H9 (cell line): ENCODE data around the gene PATL2. TPM values are rescaled to one million over a fixed set of nuclear protein-coding genes. Genes with fewer than 3 reads are reported as not detected.
"Not testable (repeated sequence)": the region's sequence is repeated elsewhere in the genome, so short reads cannot be mapped to it uniquely, and the experiment has no call there.

Experiments
- DNase-seq: peaks from one replicate; pipeline ENCODE4 v3.0.0-alpha.2; 2017
- H2AFZ ChIP-seq: one replicate; pipeline ENCODE4 v1.6.1; 2013; ENCODE audit warnings: mild to moderate bottlenecking, low read length, control low read depth, moderate library complexity
- H2AK5ac ChIP-seq: 2 replicates; pipeline ENCODE4 v1.6.1; 2013; ENCODE audit warnings: low read length, control low read depth, mixed read lengths; ENCODE audit not compliant: insufficient read length
- H2BK120ac ChIP-seq: one replicate; pipeline ENCODE4 v1.6.1; 2013; ENCODE audit warnings: low read depth, mild to moderate bottlenecking, low read length, control low read depth, inconsistent platforms; ENCODE audit not compliant: poor library complexity, severe bottlenecking
- H2BK12ac ChIP-seq: 2 replicates; pipeline ENCODE4 v1.6.1; 2013; ENCODE audit warnings: low read length, control low read depth, mixed read lengths, low read depth; ENCODE audit not compliant: insufficient read length
- H2BK15ac ChIP-seq: 2 replicates; pipeline ENCODE4 v1.6.1; 2013; ENCODE audit warnings: low read depth, low read length, control low read depth
- H2BK20ac ChIP-seq: one replicate; pipeline ENCODE4 v1.6.1; 2013; ENCODE audit warnings: low read depth, mild to moderate bottlenecking, low read length, control low read depth, inconsistent platforms; ENCODE audit not compliant: poor library complexity, severe bottlenecking
- H2BK5ac ChIP-seq: 2 replicates; pipeline ENCODE4 v1.6.1; 2013; ENCODE audit warnings: low read length, control low read depth, mixed read lengths; ENCODE audit not compliant: insufficient read length
- H3K14ac ChIP-seq: 2 replicates; pipeline ENCODE4 v1.6.1; 2013; ENCODE audit warnings: low read length, control low read depth; ENCODE audit not compliant: insufficient read depth
- H3K18ac ChIP-seq: 2 replicates; pipeline ENCODE4 v1.6.1; 2013; ENCODE audit warnings: low read depth, mild to moderate bottlenecking, mixed read lengths, low read length, control low read depth; ENCODE audit not compliant: insufficient read length
- H3K23ac ChIP-seq: 2 replicates; pipeline ENCODE4 v1.6.1; 2013; ENCODE audit warnings: low read length, control low read depth, mixed read lengths, low read depth; ENCODE audit not compliant: insufficient read length
- H3K23me2 ChIP-seq: 2 replicates; pipeline ENCODE4 v1.6.1; 2013; ENCODE audit warnings: low read depth, mild to moderate bottlenecking, mixed read lengths, low read length, control low read depth; ENCODE audit not compliant: insufficient read length, poor library complexity, severe bottlenecking
- H3K27ac ChIP-seq: 2 replicates; pipeline ENCODE4 v1.5.1; 2013; ENCODE audit warnings: low read length, control low read depth, mixed read lengths, low read depth; ENCODE audit not compliant: insufficient read length
- H3K27me3 ChIP-seq: 2 replicates; pipeline ENCODE4 v1.6.1; 2013; ENCODE audit warnings: low read length, control low read depth, inconsistent platforms; ENCODE audit not compliant: insufficient read depth
- H3K4ac ChIP-seq: 2 replicates; pipeline ENCODE4 v1.6.1; 2013; ENCODE audit warnings: low read depth, mild to moderate bottlenecking, control low read depth, inconsistent platforms, low read length, moderate library complexity
- H3K4me1 ChIP-seq: 2 replicates; pipeline ENCODE4 v1.6.1; 2013; ENCODE audit warnings: low read length, control low read depth, inconsistent platforms; ENCODE audit not compliant: insufficient read depth
- H3K4me2 ChIP-seq: 2 replicates; pipeline ENCODE4 v1.6.1; 2013; ENCODE audit warnings: low read length, control low read depth, mixed read lengths; ENCODE audit not compliant: insufficient read length, insufficient read depth
- H3K56ac ChIP-seq: 2 replicates; pipeline ENCODE4 v1.6.1; 2013; ENCODE audit warnings: low read depth, mild to moderate bottlenecking, mixed read lengths, low read length, control low read depth; ENCODE audit not compliant: insufficient read length
- H3K79me1 ChIP-seq: 2 replicates; pipeline ENCODE4 v1.6.1; 2013; ENCODE audit warnings: low read depth, mild to moderate bottlenecking, moderate library complexity, low read length, control low read depth, inconsistent platforms; ENCODE audit not compliant: insufficient read depth, poor library complexity, severe bottlenecking
- H3K79me2 ChIP-seq: 2 replicates; pipeline ENCODE4 v1.6.1; 2013; ENCODE audit warnings: low read length, control low read depth, inconsistent platforms; ENCODE audit not compliant: insufficient read depth
- H3K9ac ChIP-seq: 2 replicates; pipeline ENCODE4 v1.6.1; 2013; ENCODE audit warnings: low read length, control low read depth, mixed read lengths; ENCODE audit not compliant: insufficient read length; ENCODE audit errors: extremely low read depth
- H3K9me3 ChIP-seq: one replicate; pipeline ENCODE4 v1.6.1; 2013; ENCODE audit warnings: low read depth, low read length, inconsistent platforms; ENCODE audit not compliant: control insufficient read depth
- H3T11ph ChIP-seq: one replicate; pipeline ENCODE4 v1.6.1; 2013; ENCODE audit warnings: mild to moderate bottlenecking, low read length, control low read depth, inconsistent platforms
- H4K20me1 ChIP-seq: one replicate; pipeline ENCODE4 v1.6.1; 2013; ENCODE audit not compliant: control insufficient read depth, insufficient read length, insufficient read depth
- H4K5ac ChIP-seq: 2 replicates; pipeline ENCODE4 v1.6.1; 2013; ENCODE audit warnings: low read depth, mild to moderate bottlenecking, mixed read lengths, low read length, control low read depth; ENCODE audit not compliant: insufficient read length
- H4K8ac ChIP-seq: replicated peaks from 2 replicates; pipeline ENCODE4 v1.6.1; 2013; ENCODE audit warnings: low read length, control low read depth, mixed read lengths, low read depth; ENCODE audit not compliant: insufficient read length
- H4K91ac ChIP-seq: 2 replicates; pipeline ENCODE4 v1.6.1; 2013; ENCODE audit warnings: low read depth, mild to moderate bottlenecking, moderate library complexity, mixed read lengths, low read length, control low read depth; ENCODE audit not compliant: insufficient read length
- H3K27ac Mint-ChIP-seq, 3 experiments: 2 replicates in 2 of 3; 3 replicates in 1 of 3; pipeline ENCODE4 v1.8.0; 2020 to 2021; ENCODE audit warnings: mixed read lengths in 3 of 3, mild to moderate bottlenecking in 1 of 3, moderate library complexity in 1 of 3
- H3K27me3 Mint-ChIP-seq: 2 replicates; pipeline ENCODE4 v1.8.0; 2021; ENCODE audit warnings: low read depth, mild to moderate bottlenecking, moderate library complexity, mixed read lengths
- H3K36me3 Mint-ChIP-seq, 3 experiments: 2 replicates in 2 of 3; 3 replicates in 1 of 3; pipeline ENCODE4 v1.8.0; 2020 to 2021; ENCODE audit warnings: low read depth in 3 of 3, mixed read lengths in 3 of 3; ENCODE audit not compliant: insufficient read depth in 1 of 3
- H3K4me1 Mint-ChIP-seq, 2 experiments: 2 replicates each; pipeline ENCODE4 v1.8.0; 2020; ENCODE audit warnings: mixed read lengths in 2 of 2
- H3K4me3 Mint-ChIP-seq, 2 experiments: 2 replicates in 1 of 2; 3 replicates in 1 of 2; pipeline ENCODE4 v1.8.0; 2020 to 2021; ENCODE audit warnings: mild to moderate bottlenecking in 2 of 2, mixed read lengths in 2 of 2, moderate library complexity in 1 of 2
- H3K9me3 Mint-ChIP-seq, 2 experiments: 2 replicates in 1 of 2; 3 replicates in 1 of 2; pipeline ENCODE4 v1.8.0; 2020; ENCODE audit warnings: mild to moderate bottlenecking in 2 of 2, mixed read lengths in 2 of 2, moderate library complexity in 1 of 2
- WGBS: extraction: QIAGEN DNeasy Blood & Tissue Kit; methylation state at CpG from one replicate; pipeline ENCODE4 v1.1.7; 2013; ENCODE audit warnings: missing lambda C conversion rate, low lambda C conversion rate, mixed read lengths; ENCODE audit not compliant: insufficient read length; ENCODE audit errors: extremely low coverage; 5-methylcytosine and 5-hydroxymethylcytosine counted together
- total RNA-seq: library from RNA; stranded (reverse); gene quantifications from 2 replicates; pipeline ENCODE4 v1.2.1, GENCODE V29; 2021
- TF ChIP-seq, protein P1 (sequence below): fragments of 200-600 bp; sonication (generic); conservative IDR thresholded peaks from 3 replicates; pipeline ENCODE4 v1.8.0; 2021; ENCODE audit warnings: antibody characterized with exemption, mild to moderate bottlenecking

PATL2 gene
- total RNA-seq, 1 experiment from 2014 or later: 0.46 TPM

DNA sequence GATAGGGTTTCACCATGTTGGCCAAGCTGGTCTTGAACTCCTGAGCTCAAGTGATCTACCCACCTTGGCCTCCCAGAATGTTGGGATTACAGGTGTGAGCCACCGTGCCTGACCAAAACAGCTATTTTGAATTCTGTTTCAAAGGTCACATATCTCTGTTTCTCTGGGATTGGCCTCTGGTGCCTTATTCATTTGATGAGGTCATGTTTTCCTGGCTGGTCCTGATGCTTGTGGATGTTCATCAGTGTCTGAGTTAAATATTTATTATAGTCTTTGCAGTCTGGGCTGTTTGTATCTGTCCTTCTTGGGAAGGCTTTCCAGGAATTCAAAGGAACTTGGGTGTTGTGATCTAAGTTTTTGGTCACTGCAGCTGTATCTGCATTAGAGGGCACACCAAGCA is 5.1 kb downstream of the PATL2 start:
- Histone ChIP-seq H4K5ac (no peak overlapping the region), H3K18ac (no peak overlapping the region), H3K23ac (no peak overlapping the region), H3K27ac (no peak overlapping the region), H3K56ac (no peak overlapping the region), H3K9me3 (no peaks in the 10 kb centered on the region), H3K23me2 (peaks cover 5% of the 10 kb centered on the region), H3K14ac (no peak overlapping the region), H3K9ac (no peak overlapping the region), H2BK15ac (no peak overlapping the region), H2BK120ac (no peak overlapping the region), H3K4ac (no peak overlapping the region), H4K91ac (no peak overlapping the region), H3K27me3 (no peaks in the 10 kb centered on the region), H2AFZ (no peak overlapping the region), H3K79me1 (no peaks in the 10 kb centered on the region), H2AK5ac (no peak overlapping the region), H3K79me2 (no peaks in the 10 kb centered on the region), H4K20me1 (no peaks in the 10 kb centered on the region), H3K4me2 (no peak overlapping the region), H3K4me1 (no peaks in the 10 kb centered on the region), H2BK5ac (no peak overlapping the region), H3T11ph (no peak overlapping the region), H2BK20ac (no peak overlapping the region), H4K8ac (no peak overlapping the region), H2BK12ac (no peak overlapping the region)
- peaks cover 14 to 19% of the 10 kb centered on the region in 2 experiments for H3K9me3 Mint-ChIP-seq
- H3K36me3 Mint-ChIP-seq: no peaks in the 10 kb centered on the region; a peak in 1 of 7 replicates
- H3K27me3 Mint-ChIP-seq: peaks cover 2% of the 10 kb centered on the region
- H3K4me3 Mint-ChIP-seq: no peak overlapping the region
- WGBS: no CpG with 5 or more reads among the region's 1 CpG
- no peaks in the 10 kb centered on the region for H3K4me1 Mint-ChIP-seq
- no peak for DNase-seq
- TF ChIP-seq, protein P1, sequence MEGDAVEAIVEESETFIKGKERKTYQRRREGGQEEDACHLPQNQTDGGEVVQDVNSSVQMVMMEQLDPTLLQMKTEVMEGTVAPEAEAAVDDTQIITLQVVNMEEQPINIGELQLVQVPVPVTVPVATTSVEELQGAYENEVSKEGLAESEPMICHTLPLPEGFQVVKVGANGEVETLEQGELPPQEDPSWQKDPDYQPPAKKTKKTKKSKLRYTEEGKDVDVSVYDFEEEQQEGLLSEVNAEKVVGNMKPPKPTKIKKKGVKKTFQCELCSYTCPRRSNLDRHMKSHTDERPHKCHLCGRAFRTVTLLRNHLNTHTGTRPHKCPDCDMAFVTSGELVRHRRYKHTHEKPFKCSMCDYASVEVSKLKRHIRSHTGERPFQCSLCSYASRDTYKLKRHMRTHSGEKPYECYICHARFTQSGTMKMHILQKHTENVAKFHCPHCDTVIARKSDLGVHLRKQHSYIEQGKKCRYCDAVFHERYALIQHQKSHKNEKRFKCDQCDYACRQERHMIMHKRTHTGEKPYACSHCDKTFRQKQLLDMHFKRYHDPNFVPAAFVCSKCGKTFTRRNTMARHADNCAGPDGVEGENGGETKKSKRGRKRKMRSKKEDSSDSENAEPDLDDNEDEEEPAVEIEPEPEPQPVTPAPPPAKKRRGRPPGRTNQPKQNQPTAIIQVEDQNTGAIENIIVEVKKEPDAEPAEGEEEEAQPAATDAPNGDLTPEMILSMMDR: no peak
- H3K27ac Mint-ChIP-seq: no peak overlapping the region; a peak in 1 of 7 replicates

DNA sequence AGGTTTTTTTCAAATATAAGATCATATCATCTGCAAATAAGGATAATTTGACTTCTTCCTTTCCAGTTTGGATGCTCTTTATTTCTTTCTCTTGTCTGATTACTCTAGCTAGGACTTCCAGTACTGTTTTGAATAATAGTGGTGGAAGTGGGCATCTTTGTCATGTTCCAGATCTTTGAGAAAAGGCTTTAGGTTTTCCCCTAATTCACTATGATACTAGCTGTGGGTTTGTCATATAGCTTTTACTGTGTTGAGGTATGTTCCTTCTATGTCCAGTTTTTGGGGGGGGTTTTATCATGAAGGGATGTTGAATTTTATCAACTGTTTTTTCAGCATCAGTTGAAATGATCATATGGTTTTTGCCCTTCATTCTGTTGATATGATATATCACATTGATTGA is 10.4 kb downstream of the PATL2 start:
- not testable (repeated sequence) for H2AK5ac ChIP-seq, H3K79me1 ChIP-seq
- H3K9me3 Mint-ChIP-seq: peaks cover 19 to 24% of the 10 kb centered on the region in 2 experiments

More for the DNA sequence above, 10.4 kb downstream of the PATL2 start:
- not testable (repeated sequence) for H3K9me3 ChIP-seq, H2BK5ac ChIP-seq, H4K8ac ChIP-seq, H3K4me2 ChIP-seq, H2BK12ac ChIP-seq, H3T11ph ChIP-seq, H2AFZ ChIP-seq, H3K36me3 Mint-ChIP-seq, H3K27ac Mint-ChIP-seq, H3K4me1 Mint-ChIP-seq, H3K14ac ChIP-seq, H3K4me1 ChIP-seq, H4K91ac ChIP-seq, H4K20me1 ChIP-seq, H3K27ac ChIP-seq, H3K23me2 ChIP-seq, H2BK20ac ChIP-seq, H3K27me3 Mint-ChIP-seq, DNase-seq, H3K23ac ChIP-seq, H3K4me3 Mint-ChIP-seq, H4K5ac ChIP-seq, H3K27me3 ChIP-seq, H3K4ac ChIP-seq, H3K56ac ChIP-seq, H3K79me2 ChIP-seq, H2BK120ac ChIP-seq, H3K9ac ChIP-seq, H2BK15ac ChIP-seq, H3K18ac ChIP-seq
